Caco-2 (cell line): ENCODE results near the gene SEC22A. TPM values are rescaled to one million over a fixed set of nuclear protein-coding genes. Genes with fewer than 3 reads are reported as not detected.

Experiments used
- BruUV-seq: library from RNA; stranded (reverse); fragments of 400-500 nt; replicated peaks from 2 replicates; lab custom pipeline; 2021; lab: Mats Ljungman, UMichigan
- CTCF ChIA-PET: fragments of 300-600 bp; sonication (Branson Sonifier 250); formaldehyde crosslinking; loops from one replicate; lab custom pipeline; 2022; ENCODE audit warnings: antibody characterized with exemption; lab: Charles Lee
- POLR2A ChIA-PET: fragments of 300-600 bp; sonication (Branson Sonifier 250); formaldehyde crosslinking; loops from one replicate; lab custom pipeline; 2022; ENCODE audit warnings: antibody characterized with exemption; lab: Charles Lee
- DNase-seq, 2 experiments: peaks; one replicate each; pipeline versions ENCODE4 v3.0.0 to v3.0.0-alpha.2; 2020 to 2022
- H3K27me3 ChIP-seq: replicated peaks from 2 replicates; pipeline ENCODE4 v1.6.0; 2011; ENCODE audit warnings: low read length; ENCODE audit not compliant: control insufficient read depth, insufficient read depth
- H3K36me3 ChIP-seq: 2 replicates; pipeline ENCODE4 v1.5.1; 2011; ENCODE audit warnings: low read length; ENCODE audit not compliant: control insufficient read depth, insufficient read depth
- H3K4me1 ChIP-seq: fragments of 250-450 bp; sonication (Bioruptor Pico); 2 replicates; pipeline ENCODE4 v1.5.1; 2020; ENCODE audit warnings: mild to moderate bottlenecking
- H3K4me3 ChIP-seq: 2 replicates; pipeline ENCODE4 v1.5.1; 2011; ENCODE audit warnings: low read depth, mild to moderate bottlenecking, control low read depth, low read length
- H3K9me3 ChIP-seq: fragments of 250-450 bp; sonication (Bioruptor Pico); 2 replicates; pipeline ENCODE4 v1.5.1; 2020; ENCODE audit warnings: mild to moderate bottlenecking, moderate library complexity
- H3K27ac Mint-ChIP-seq: one replicate; pipeline ENCODE4 v1.8.0; 2022; ENCODE audit warnings: mixed read lengths; ENCODE audit not compliant: unreplicated experiment
- H3K27me3 Mint-ChIP-seq: one replicate; pipeline ENCODE4 v1.8.0; 2022; ENCODE audit warnings: mixed read lengths; ENCODE audit not compliant: insufficient read depth, unreplicated experiment
- H3K36me3 Mint-ChIP-seq: one replicate; pipeline ENCODE4 v1.8.0; 2022; ENCODE audit warnings: mild to moderate bottlenecking, mixed read lengths; ENCODE audit not compliant: insufficient read depth, unreplicated experiment
- H3K4me1 Mint-ChIP-seq: one replicate; pipeline ENCODE4 v1.8.0; 2022; ENCODE audit warnings: low read depth, mixed read lengths; ENCODE audit not compliant: unreplicated experiment
- H3K4me3 Mint-ChIP-seq: one replicate; pipeline ENCODE4 v1.8.0; 2022; ENCODE audit warnings: mild to moderate bottlenecking, moderate library complexity, mixed read lengths; ENCODE audit not compliant: unreplicated experiment
- H3K9me3 Mint-ChIP-seq: one replicate; pipeline ENCODE4 v1.8.0; 2022; ENCODE audit warnings: mixed read lengths; ENCODE audit not compliant: unreplicated experiment
- CTCF ChIP-seq, 2 experiments: fragments of 200-600 bp in 1 of 2; IDR thresholded peaks; 1 replicate in 1 of 2; 2 replicates in 1 of 2; pipeline versions ENCODE4 v1.5.1 to v1.8.0; 2011 to 2022; ENCODE audit warnings: antibody characterized with exemption in 1 of 2, control low read depth in 1 of 2, inconsistent platforms in 1 of 2, low read depth in 1 of 2, low read length in 1 of 2, mild to moderate bottlenecking in 1 of 2, moderate library complexity in 1 of 2; ENCODE audit not compliant: insufficient read depth in 1 of 2, severe bottlenecking in 1 of 2, unreplicated experiment in 1 of 2
- intact Hi-C: fragments of 100-400 bp; cut with micrococcal nuclease; formaldehyde crosslinking; loops from one replicate; pipeline ENCODE4 v1.10.0; 2022; ENCODE audit not compliant: unreplicated experiment
- total RNA-seq: library from RNA; stranded (reverse); gene quantifications from 2 replicates; pipeline ENCODE4 v1.2.3, GENCODE V29; 2022

The SEC22A gene
- total RNA-seq, 1 experiment from 2014 or later, result 17.7 TPM

GRCh38 chr3:123318374-123318773, 116.6 kb downstream of the SEC22A start:
- Mint-ChIP-seq H3K4me3 (no peak overlapping the region), H3K9me3 (no peaks in the 10 kb centered on the region), H3K27ac (no peak overlapping the region), H3K36me3 (no peaks in the 10 kb centered on the region), H3K27me3 (peaks cover 18% of the 10 kb centered on the region), H3K4me1 (no peaks in the 10 kb centered on the region)
- Histone ChIP-seq H3K4me1 (no peaks in the 10 kb centered on the region), H3K9me3 (no peaks in the 10 kb centered on the region), H3K36me3 (no peaks in the 10 kb centered on the region), H3K4me3 (no peak overlapping the region), H3K27me3 (no peaks in the 10 kb centered on the region; the same call in none of the 2 replicates)
- no peak for TF ChIP-seq CTCF (IDR thresholded peaks at IDR 0.05; ENCODE audit: insufficient read depth in 1 of 2, low read depth in 1 of 2, low read length in 1 of 2, severe bottlenecking in 1 of 2, unreplicated experiment in 1 of 2)
- CTCF ChIA-PET, result no interaction called here
- no peak for DNase-seq
- POLR2A ChIA-PET, result no interaction called here
- intact Hi-C loops, result no loop called here
- no TSS peak for BruUV-seq

GRCh38 chr3:123319760-123320159, 118.0 kb downstream of the SEC22A start:
- no peaks in the 10 kb centered on the region for H3K36me3 Mint-ChIP-seq
- Histone ChIP-seq H3K4me1 (no peaks in the 10 kb centered on the region), H3K36me3 (no peaks in the 10 kb centered on the region), H3K27me3 (no peaks in the 10 kb centered on the region; the same call in none of the 2 replicates), H3K9me3 (no peaks in the 10 kb centered on the region), H3K4me3 (no peak overlapping the region)
- no peaks in the 10 kb centered on the region for H3K4me1 Mint-ChIP-seq
- H3K27ac Mint-ChIP-seq, result no peak overlapping the region
- no peak for TF ChIP-seq CTCF (IDR thresholded peaks at IDR 0.05; ENCODE audit: insufficient read depth in 1 of 2, low read depth in 1 of 2, low read length in 1 of 2, severe bottlenecking in 1 of 2, unreplicated experiment in 1 of 2)
- CTCF ChIA-PET, result interaction anchor here (0.8 kb wide), 1 partner anchor 12 kb away, joined by 3 read pairs; no protein-coding TSS in a partner anchor
- no peak for DNase-seq
- no peak overlapping the region for H3K4me3 Mint-ChIP-seq
- intact Hi-C loops, result no loop called here
- BruUV-seq, result no TSS peak
- POLR2A ChIA-PET, result no interaction called here
- peaks cover 18% of the 10 kb centered on the region for H3K27me3 Mint-ChIP-seq
- no peaks in the 10 kb centered on the region for H3K9me3 Mint-ChIP-seq

GRCh38 chr3:123320221-123320620, 118.5 kb downstream of the SEC22A start:
- TF ChIP-seq CTCF (IDR thresholded peaks at IDR 0.05; ENCODE audit: insufficient read depth in 1 of 2, low read depth in 1 of 2, low read length in 1 of 2, severe bottlenecking in 1 of 2, unreplicated experiment in 1 of 2), result no peak
- Mint-ChIP-seq H3K27me3 (peaks cover 18% of the 10 kb centered on the region), H3K9me3 (no peaks in the 10 kb centered on the region), H3K4me1 (no peaks in the 10 kb centered on the region), H3K27ac (no peak overlapping the region), H3K4me3 (no peak overlapping the region), H3K36me3 (no peaks in the 10 kb centered on the region)
- CTCF ChIA-PET, result interaction anchor here (0.8 kb wide), 1 partner anchor 13 kb away, joined by 3 read pairs; no protein-coding TSS in a partner anchor
- DNase-seq, result no peak
- intact Hi-C loops, result no loop called here
- Histone ChIP-seq H3K27me3 (no peaks in the 10 kb centered on the region; the same call in none of the 2 replicates), H3K4me1 (no peaks in the 10 kb centered on the region), H3K9me3 (no peaks in the 10 kb centered on the region), H3K4me3 (no peak overlapping the region), H3K36me3 (no peaks in the 10 kb centered on the region)
- POLR2A ChIA-PET, result no interaction called here
- no TSS peak for BruUV-seq
